Esophagus squamous epithelium (tissue), 5 donors: ENCODE measurements around the gene C3orf62. TPM values are rescaled to one million over a fixed set of nuclear protein-coding genes. Genes with fewer than 3 reads are reported as not detected.

Experiments
- DNase-seq: peaks from one replicate; lab custom pipeline; 2025; lab: John Stamatoyannopoulos, UW
- H3K27ac ChIP-seq, 4 donors: fragments of 200-600 bp; sonication (generic); one replicate each; pipeline ENCODE4 v1.5.1; 2016 to 2019; ENCODE audit warnings: mild to moderate bottlenecking in 1 of 4
- H3K27me3 ChIP-seq, 4 donors: fragments of 200-600 bp; sonication (generic); 1 replicate in 3 of 4; 2 replicates in 1 of 4; pipeline versions ENCODE4 v1.5.1 to v1.6.0; 2017 to 2021; ENCODE audit warnings: antibody characterized with exemption in 1 of 4
- H3K36me3 ChIP-seq, 3 donors: fragments of 200-600 bp; sonication (generic); one replicate each; pipeline ENCODE4 v1.5.1; 2016 to 2019
- H3K4me1 ChIP-seq, 3 donors: fragments of 200-600 bp; sonication (generic); one replicate each; pipeline ENCODE4 v1.5.1; 2017 to 2019
- H3K4me3 ChIP-seq, 4 donors: fragments of 200-600 bp; sonication (generic); 1 replicate in 3 of 4; 2 replicates in 1 of 4; pipeline ENCODE4 v1.5.1; 2016 to 2019; ENCODE audit warnings: mild to moderate bottlenecking in 2 of 4, moderate library complexity in 1 of 4
- H3K9me3 ChIP-seq, 3 donors: fragments of 200-600 bp; sonication (generic); one replicate each; pipeline ENCODE4 v1.5.1; 2016 to 2019
- POLR2A ChIP-seq, 4 donors: fragments of 450-650 bp; IDR thresholded peaks; one replicate each; pipeline ENCODE4 v1.6.1; 2017; ENCODE audit warnings: antibody characterized with exemption in 4 of 4, mild to moderate bottlenecking in 4 of 4, moderate library complexity in 3 of 4
- WGBS, 2 donors: methylation state at CpG; one replicate each; pipeline ENCODE4 v1.1.5; 2018; 5-methylcytosine and 5-hydroxymethylcytosine counted together
- intact Hi-C: fragments of 100-400 bp; cut with DNase I; formaldehyde crosslinking; loops from one replicate; pipeline ENCODE4 v1.15.0; 2022
- total RNA-seq, 4 donors: library from RNA; depleted of rRNA; stranded (reverse); fragments of >200 nt; gene quantifications; one replicate each; pipeline ENCODE4 v1.1.0, GENCODE V29; 2016
- TF ChIP-seq, protein P1 (sequence below), 6 experiments: fragments of 450-650 bp in 4 of 6; fragments of 200-600 bp in 2 of 6; sonication (generic) in 2 of 6; IDR thresholded peaks; one replicate each; pipeline ENCODE4 v1.5.1; 2016 to 2019; ENCODE audit warnings: antibody characterized with exemption in 6 of 6, mild to moderate bottlenecking in 4 of 6, moderate library complexity in 4 of 6
- donor health status: DM: yes; HTN: yes; CAD: no.

The C3orf62 gene
- total RNA-seq, 4 donors from 2014 or later: 1.8 to 3.6 (median 3.0) TPM

DNA sequence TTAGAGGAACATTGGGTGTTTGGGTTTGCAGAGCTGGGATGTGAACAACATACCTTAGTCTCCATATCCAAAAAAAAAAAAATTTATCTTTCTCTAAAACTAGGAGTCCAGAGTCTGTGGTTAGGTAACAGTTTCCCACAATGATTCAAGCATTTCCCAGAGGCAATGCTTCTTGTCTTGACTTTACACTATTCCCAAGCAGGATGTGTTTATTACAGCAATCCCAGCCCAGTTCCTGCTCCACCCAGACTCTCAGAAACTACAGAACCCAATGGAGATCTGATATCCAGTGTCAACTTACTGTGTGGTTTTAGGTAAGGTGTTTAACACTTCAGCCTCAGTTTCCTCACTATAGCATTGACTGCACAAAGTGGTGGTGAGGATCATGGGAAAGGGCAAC lies 2.3 kb upstream of the C3orf62 start:
- peaks cover 3 to 45% (median 33%) of the 10 kb centered on the region in 3 donors for H3K4me1 ChIP-seq
- DNase-seq: no peak
- no peaks in the 10 kb centered on the region for H3K9me3 ChIP-seq
- no peaks in the 10 kb centered on the region for H3K27me3 ChIP-seq
- H3K4me3 ChIP-seq: no peak overlapping the region
- TF ChIP-seq, protein P1, sequence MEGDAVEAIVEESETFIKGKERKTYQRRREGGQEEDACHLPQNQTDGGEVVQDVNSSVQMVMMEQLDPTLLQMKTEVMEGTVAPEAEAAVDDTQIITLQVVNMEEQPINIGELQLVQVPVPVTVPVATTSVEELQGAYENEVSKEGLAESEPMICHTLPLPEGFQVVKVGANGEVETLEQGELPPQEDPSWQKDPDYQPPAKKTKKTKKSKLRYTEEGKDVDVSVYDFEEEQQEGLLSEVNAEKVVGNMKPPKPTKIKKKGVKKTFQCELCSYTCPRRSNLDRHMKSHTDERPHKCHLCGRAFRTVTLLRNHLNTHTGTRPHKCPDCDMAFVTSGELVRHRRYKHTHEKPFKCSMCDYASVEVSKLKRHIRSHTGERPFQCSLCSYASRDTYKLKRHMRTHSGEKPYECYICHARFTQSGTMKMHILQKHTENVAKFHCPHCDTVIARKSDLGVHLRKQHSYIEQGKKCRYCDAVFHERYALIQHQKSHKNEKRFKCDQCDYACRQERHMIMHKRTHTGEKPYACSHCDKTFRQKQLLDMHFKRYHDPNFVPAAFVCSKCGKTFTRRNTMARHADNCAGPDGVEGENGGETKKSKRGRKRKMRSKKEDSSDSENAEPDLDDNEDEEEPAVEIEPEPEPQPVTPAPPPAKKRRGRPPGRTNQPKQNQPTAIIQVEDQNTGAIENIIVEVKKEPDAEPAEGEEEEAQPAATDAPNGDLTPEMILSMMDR (IDR thresholded peaks at IDR 0.05): no peak
- no peak for TF ChIP-seq POLR2A (IDR thresholded peaks at IDR 0.05)
- intact Hi-C loops: loop anchor here (10.0 kb wide), 1 partner anchor 105 kb away; the partner anchor contains the start of gene KLHDC8B
- H3K36me3 ChIP-seq: peaks cover 14 to 68% (median 21%) of the 10 kb centered on the region in 3 donors
- H3K27ac ChIP-seq: peak overlapping the region; percentile 37 to 97 (median 86)

DNA sequence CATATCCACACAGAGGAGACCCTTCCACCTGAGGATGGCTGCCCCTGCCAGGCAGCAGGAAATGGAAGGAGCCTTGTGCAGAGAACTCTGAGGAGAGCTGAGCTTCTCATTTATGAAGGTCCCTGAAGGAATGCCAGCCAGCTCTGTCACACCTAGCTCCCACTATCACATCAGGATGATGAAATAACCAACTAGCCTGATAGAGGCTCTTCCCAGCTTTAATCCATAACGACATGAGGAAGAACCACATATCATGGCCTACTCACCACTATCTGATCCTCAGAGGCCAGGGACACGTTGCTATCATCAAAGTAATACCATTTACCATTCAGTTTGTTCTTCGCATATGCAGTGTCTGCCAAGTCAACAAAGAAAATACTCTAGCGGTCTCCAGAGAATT lies 1.5 kb upstream of the C3orf62 start:
- 41 to 42% methylated on average over 4 of the region's 4 CpGs for WGBS, 2 donors
- H3K27ac ChIP-seq: peak overlapping the region; percentile 20 to 97 (median 72)
- no peaks in the 10 kb centered on the region for H3K9me3 ChIP-seq
- H3K4me3 ChIP-seq: no peak overlapping the region
- TF ChIP-seq POLR2A (IDR thresholded peaks at IDR 0.05): no peak
- TF ChIP-seq, protein P1 (IDR thresholded peaks at IDR 0.05): no peak
- peaks cover 6 to 60% (median 13%) of the 10 kb centered on the region in 3 donors for H3K36me3 ChIP-seq
- no peak for DNase-seq
- H3K27me3 ChIP-seq: no peaks in the 10 kb centered on the region
- intact Hi-C loops: loop anchor here (10.0 kb wide), 1 partner anchor 104 kb away; the partner anchor contains the start of gene KLHDC8B
- peaks cover 3 to 45% (median 33%) of the 10 kb centered on the region in 3 donors for H3K4me1 ChIP-seq

- TF ChIP-seq, protein P1 (IDR thresholded peaks at IDR 0.05): no peak
- TF ChIP-seq POLR2A (IDR thresholded peaks at IDR 0.05): no peak
- H3K4me3 ChIP-seq: peak overlapping the region; percentile 32 to 64 (median 52)
- H3K9me3 ChIP-seq: no peaks in the 10 kb centered on the region
- H3K27me3 ChIP-seq: no peaks in the 10 kb centered on the region
- DNase-seq: no peak
- H3K36me3 ChIP-seq: peaks cover 0 to 48% (median 7%) of the 10 kb centered on the region in 3 donors
- peak overlapping the region; percentile 84 to 97 (median 91) for H3K27ac ChIP-seq
- peaks cover 3 to 45% (median 33%) of the 10 kb centered on the region in 3 donors for H3K4me1 ChIP-seq
- 17 to 25% methylated on average over 9 of the region's 9 CpGs for WGBS, 2 donors
- intact Hi-C loops: loop anchor here (10.0 kb wide), 1 partner anchor 103 kb away; the partner anchor contains the start of gene KLHDC8B
Measured at GRCh38 chr3:49277383-49277775, 347 bp upstream of the C3orf62 start.

DNA sequence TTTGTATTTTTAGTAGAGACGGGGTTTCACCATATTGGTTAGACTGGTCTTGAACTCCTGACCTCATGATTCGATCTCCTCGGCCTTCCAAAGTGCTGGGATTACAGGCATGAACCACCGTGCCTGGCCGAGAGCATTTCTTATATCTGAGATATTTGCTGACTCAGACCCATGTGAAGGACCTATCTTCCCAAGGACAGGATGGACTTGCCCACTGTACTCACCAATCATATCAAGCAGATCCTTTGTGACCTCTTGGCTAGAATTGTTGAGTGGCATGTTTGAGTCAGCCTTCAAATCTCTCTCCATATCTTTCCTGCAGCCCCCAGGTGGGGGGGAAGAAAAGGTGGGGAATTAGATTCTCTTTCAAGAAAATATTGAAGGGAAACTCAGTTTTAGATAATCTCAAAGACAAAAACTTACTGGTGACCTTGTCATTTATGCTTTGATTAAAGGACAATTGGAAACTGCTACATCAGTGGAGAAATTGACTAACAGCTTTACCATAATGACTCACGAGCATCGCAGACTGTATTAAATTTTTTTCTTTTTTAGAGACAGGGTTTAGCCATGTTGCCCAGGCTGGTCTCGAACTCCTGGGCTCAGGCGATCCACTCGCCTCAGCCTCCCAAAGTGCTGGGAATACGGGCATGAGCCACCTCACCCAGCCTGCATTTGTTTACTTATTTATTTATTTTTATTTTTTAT lies 3.1 kb downstream of the C3orf62 start:
- Histone ChIP-seq H3K36me3 (peaks cover 0 to 25% (median 0%) of the 10 kb centered on the region in 3 donors), H3K4me1 (peaks cover 3 to 45% (median 23%) of the 10 kb centered on the region in 3 donors), H3K27ac (no peak overlapping the region), H3K27me3 (no peaks in the 10 kb centered on the region), H3K9me3 (no peaks in the 10 kb centered on the region), H3K4me3 (no peak overlapping the region)
- intact Hi-C loops: loop anchor here (10.0 kb wide), 1 partner anchor 99 kb away; the partner anchor contains the start of gene KLHDC8B
- TF ChIP-seq, protein P1 (IDR thresholded peaks at IDR 0.05): no peak
- no peak for TF ChIP-seq POLR2A (IDR thresholded peaks at IDR 0.05)
- 88 to 93% methylated on average over 6 to 11 of the region's 11 CpGs for WGBS, 2 donors
- no peak for DNase-seq

- DNase-seq: no peak
- TF ChIP-seq, protein P1 (IDR thresholded peaks at IDR 0.05): no peak
- no peak for TF ChIP-seq POLR2A (IDR thresholded peaks at IDR 0.05)
- Histone ChIP-seq H3K4me1 (peaks cover 0 to 30% (median 3%) of the 10 kb centered on the region in 3 donors), H3K36me3 (peaks cover 0 to 16% (median 0%) of the 10 kb centered on the region in 3 donors), H3K9me3 (no peaks in the 10 kb centered on the region), H3K4me3 (no peak overlapping the region), H3K27ac (peak overlapping the region in 3 of 4 donors; percentile 10 to 56 (median 48)), H3K27me3 (no peaks in the 10 kb centered on the region)
- 67 to 75% methylated on average over 4 of the region's 4 CpGs for WGBS, 2 donors
- intact Hi-C loops: loop anchor here (10.0 kb wide), 1 partner anchor 96 kb away; the partner anchor contains the start of gene KLHDC8B
Measured at GRCh38 chr3:49271047-49271446, 6.0 kb downstream of the C3orf62 start.
